OCI-LY3 (cell line): ENCODE measurements around the gene PRXL2A.

ENCODE experiments used
- EZH2phosphoT487 ChIP-seq: fragments of 200-600 bp; shearing (Covaris generic); IDR thresholded peaks from 2 replicates; pipeline ENCODE4 v1.6.1; 2018; ENCODE audit warnings: antibody characterized with exemption, mixed run types, low read depth
- TF ChIP-seq, protein P1 (sequence below): fragments of 200-600, 300-600 bp; sonication (generic); IDR thresholded peaks from 2 replicates; pipeline ENCODE4 v1.5.1; 2014; ENCODE audit warnings: antibody characterized with exemption, low read length, low read depth

- TF ChIP-seq, protein P1, sequence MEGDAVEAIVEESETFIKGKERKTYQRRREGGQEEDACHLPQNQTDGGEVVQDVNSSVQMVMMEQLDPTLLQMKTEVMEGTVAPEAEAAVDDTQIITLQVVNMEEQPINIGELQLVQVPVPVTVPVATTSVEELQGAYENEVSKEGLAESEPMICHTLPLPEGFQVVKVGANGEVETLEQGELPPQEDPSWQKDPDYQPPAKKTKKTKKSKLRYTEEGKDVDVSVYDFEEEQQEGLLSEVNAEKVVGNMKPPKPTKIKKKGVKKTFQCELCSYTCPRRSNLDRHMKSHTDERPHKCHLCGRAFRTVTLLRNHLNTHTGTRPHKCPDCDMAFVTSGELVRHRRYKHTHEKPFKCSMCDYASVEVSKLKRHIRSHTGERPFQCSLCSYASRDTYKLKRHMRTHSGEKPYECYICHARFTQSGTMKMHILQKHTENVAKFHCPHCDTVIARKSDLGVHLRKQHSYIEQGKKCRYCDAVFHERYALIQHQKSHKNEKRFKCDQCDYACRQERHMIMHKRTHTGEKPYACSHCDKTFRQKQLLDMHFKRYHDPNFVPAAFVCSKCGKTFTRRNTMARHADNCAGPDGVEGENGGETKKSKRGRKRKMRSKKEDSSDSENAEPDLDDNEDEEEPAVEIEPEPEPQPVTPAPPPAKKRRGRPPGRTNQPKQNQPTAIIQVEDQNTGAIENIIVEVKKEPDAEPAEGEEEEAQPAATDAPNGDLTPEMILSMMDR = no peak
- TF ChIP-seq EZH2phosphoT487 = no peak
These were observed 13.6 kb downstream of the PRXL2A start for GRCh38 chr10:80421707-80422536.
